ENCODE results near the gene CCK. TPM values are rescaled to one million over a fixed set of nuclear protein-coding genes. Genes with fewer than 3 reads are reported as not detected.

CCK gene
- polyA plus RNA-seq, 1 donor from 2014 or later, result not detected

- Histone ChIP-seq H3K4me3 (ENCODE audit: low read length) (peak overlapping the region; percentile 65), H3K79me2 (replicated peaks; ENCODE audit: insufficient read depth, low read length) (no peaks in the 10 kb centered on the region), H3K9me2 (ENCODE audit: insufficient read depth, low read length) (no peaks in the 10 kb centered on the region), H3K27me3 (ENCODE audit: insufficient read depth, low read depth, low read length) (peaks cover 30% of the 10 kb centered on the region), H3F3A (ENCODE audit: insufficient read depth, low read length, poor library complexity, severe bottlenecking) (no peaks in the 10 kb centered on the region), H3K4me2 (ENCODE audit: low read length) (no peak overlapping the region), H3K36me3 (ENCODE audit: insufficient read depth, low read length) (no peaks in the 10 kb centered on the region), H2AFZ (ENCODE audit: low read depth, low read length) (peak overlapping the region; percentile 24), H3K9me3 (ENCODE audit: low read length) (no peaks in the 10 kb centered on the region), H4K20me1 (ENCODE audit: insufficient read depth) (no peaks in the 10 kb centered on the region), H3K9ac (ENCODE audit: low read length) (peak overlapping the region; percentile 21), H3K27ac (ENCODE audit: low read length) (no peak overlapping the region)
- peak; percentile 19 for TF ChIP-seq RAD21 (conservative IDR thresholded peaks at IDR 0.05)
- TF ChIP-seq TAF1 (IDR thresholded peaks at IDR 0.05; ENCODE audit: low read depth), result no peak
- TF ChIP-seq EP300 (conservative IDR thresholded peaks at IDR 0.05; ENCODE audit: poor library complexity, severe bottlenecking), result no peak
- no peak for TF ChIP-seq SMC3 (conservative IDR thresholded peaks at IDR 0.05; ENCODE audit: poor library complexity)
- TF ChIP-seq REST (IDR thresholded peaks at IDR 0.05; ENCODE audit: borderline replicate concordance), result no peak
- TF ChIP-seq EZH2 (IDR thresholded peaks at IDR 0.05; ENCODE audit: borderline replicate concordance, insufficient read depth, low read length, poor library complexity, severe bottlenecking), result no peak
- no peak for TF ChIP-seq POLR2AphosphoS5 (IDR thresholded peaks at IDR 0.05)
- TF ChIP-seq CTCF (IDR thresholded peaks at IDR 0.05; ENCODE audit: poor library complexity, severe bottlenecking), result peak; percentile 56
These were observed 2.3 kb downstream of the CCK start for GRCh38 chr3:42263354-42264346.

DNA sequence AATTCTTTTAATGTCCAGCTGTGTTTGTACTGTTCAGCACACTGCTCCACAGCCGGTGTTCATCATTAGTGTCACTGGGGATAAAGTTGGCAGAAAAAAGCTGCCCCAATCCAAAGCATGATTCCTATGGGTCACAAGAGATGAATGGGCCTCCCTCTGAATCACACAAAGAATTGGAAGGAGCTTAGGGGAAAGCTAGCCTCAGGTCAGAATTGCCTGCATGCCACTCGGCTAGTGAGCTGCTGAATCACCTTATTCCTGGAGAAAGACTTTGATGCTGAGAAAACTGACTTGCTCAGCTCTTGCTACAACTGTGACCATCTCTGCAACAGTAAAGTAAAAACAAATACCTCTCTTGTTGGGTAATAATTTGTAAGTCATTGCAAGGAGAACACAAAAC is 3.5 kb downstream of the CCK start:
- H3K36me3 ChIP-seq (ENCODE audit: insufficient read depth, low read length), result no peaks in the 10 kb centered on the region
- no peaks in the 10 kb centered on the region for H3F3A ChIP-seq (ENCODE audit: insufficient read depth, low read length, poor library complexity, severe bottlenecking)
- no peaks in the 10 kb centered on the region for H3K9me3 ChIP-seq (ENCODE audit: low read length)
- H3K4me3 ChIP-seq (ENCODE audit: low read length), result no peak overlapping the region
- H3K27me3 ChIP-seq (ENCODE audit: insufficient read depth, low read depth, low read length), result peaks cover 30% of the 10 kb centered on the region
- H3K79me2 ChIP-seq (replicated peaks; ENCODE audit: insufficient read depth, low read length), result no peaks in the 10 kb centered on the region
- H3K9ac ChIP-seq (ENCODE audit: low read length), result no peak overlapping the region
- TF ChIP-seq SMC3 (conservative IDR thresholded peaks at IDR 0.05; ENCODE audit: poor library complexity) (no peak), EZH2 (IDR thresholded peaks at IDR 0.05; ENCODE audit: borderline replicate concordance, insufficient read depth, low read length, poor library complexity, severe bottlenecking) (no peak), RAD21 (conservative IDR thresholded peaks at IDR 0.05) (no peak), CTCF (IDR thresholded peaks at IDR 0.05; ENCODE audit: poor library complexity, severe bottlenecking) (no peak), EP300 (conservative IDR thresholded peaks at IDR 0.05; ENCODE audit: poor library complexity, severe bottlenecking) (no peak), MXI1 (conservative IDR thresholded peaks at IDR 0.05; ENCODE audit: poor library complexity, severe bottlenecking) (no peak), REST (IDR thresholded peaks at IDR 0.05; ENCODE audit: borderline replicate concordance) (no peak), TAF1 (IDR thresholded peaks at IDR 0.05; ENCODE audit: low read depth) (no peak), POLR2AphosphoS5 (IDR thresholded peaks at IDR 0.05) (no peak)
- no peak overlapping the region for H3K4me2 ChIP-seq (ENCODE audit: low read length)
- no peaks in the 10 kb centered on the region for H3K9me2 ChIP-seq (ENCODE audit: insufficient read depth, low read length)
- no peak overlapping the region for H3K27ac ChIP-seq (ENCODE audit: low read length)
- no peak overlapping the region for H2AFZ ChIP-seq (ENCODE audit: low read depth, low read length)
- H4K20me1 ChIP-seq (ENCODE audit: insufficient read depth), result no peaks in the 10 kb centered on the region
